Caco-2 (cell line): ENCODE measurements around the gene ARHGEF7. TPM values are rescaled to one million over a fixed set of nuclear protein-coding genes. Genes with fewer than 3 reads are reported as not detected.
A peak's percentile ranks its signal among the peaks of the same experiment; 100 is the strongest.

Experiments
- BruUV-seq: library from RNA; stranded (reverse); fragments of 400-500 nt; replicated peaks from 2 replicates; lab custom pipeline; 2021; lab: Mats Ljungman, UMichigan
- CTCF ChIA-PET: fragments of 300-600 bp; sonication (Branson Sonifier 250); formaldehyde crosslinking; loops from one replicate; lab custom pipeline; 2022; ENCODE audit warnings: antibody characterized with exemption; lab: Charles Lee
- POLR2A ChIA-PET: fragments of 300-600 bp; sonication (Branson Sonifier 250); formaldehyde crosslinking; loops from one replicate; lab custom pipeline; 2022; ENCODE audit warnings: antibody characterized with exemption; lab: Charles Lee
- DNase-seq, 2 experiments: peaks; one replicate each; pipeline versions ENCODE4 v3.0.0 to v3.0.0-alpha.2; 2020 to 2022
- H3K27me3 ChIP-seq: replicated peaks from 2 replicates; pipeline ENCODE4 v1.6.0; 2011; ENCODE audit warnings: low read length; ENCODE audit not compliant: control insufficient read depth, insufficient read depth
- H3K36me3 ChIP-seq: 2 replicates; pipeline ENCODE4 v1.5.1; 2011; ENCODE audit warnings: low read length; ENCODE audit not compliant: control insufficient read depth, insufficient read depth
- H3K4me1 ChIP-seq: fragments of 250-450 bp; sonication (Bioruptor Pico); 2 replicates; pipeline ENCODE4 v1.5.1; 2020; ENCODE audit warnings: mild to moderate bottlenecking
- H3K4me3 ChIP-seq: 2 replicates; pipeline ENCODE4 v1.5.1; 2011; ENCODE audit warnings: low read depth, mild to moderate bottlenecking, control low read depth, low read length
- H3K9me3 ChIP-seq: fragments of 250-450 bp; sonication (Bioruptor Pico); 2 replicates; pipeline ENCODE4 v1.5.1; 2020; ENCODE audit warnings: mild to moderate bottlenecking, moderate library complexity
- H3K27ac Mint-ChIP-seq: one replicate; pipeline ENCODE4 v1.8.0; 2022; ENCODE audit warnings: mixed read lengths; ENCODE audit not compliant: unreplicated experiment
- H3K27me3 Mint-ChIP-seq: one replicate; pipeline ENCODE4 v1.8.0; 2022; ENCODE audit warnings: mixed read lengths; ENCODE audit not compliant: insufficient read depth, unreplicated experiment
- H3K36me3 Mint-ChIP-seq: one replicate; pipeline ENCODE4 v1.8.0; 2022; ENCODE audit warnings: mild to moderate bottlenecking, mixed read lengths; ENCODE audit not compliant: insufficient read depth, unreplicated experiment
- H3K4me1 Mint-ChIP-seq: one replicate; pipeline ENCODE4 v1.8.0; 2022; ENCODE audit warnings: low read depth, mixed read lengths; ENCODE audit not compliant: unreplicated experiment
- H3K4me3 Mint-ChIP-seq: one replicate; pipeline ENCODE4 v1.8.0; 2022; ENCODE audit warnings: mild to moderate bottlenecking, moderate library complexity, mixed read lengths; ENCODE audit not compliant: unreplicated experiment
- H3K9me3 Mint-ChIP-seq: one replicate; pipeline ENCODE4 v1.8.0; 2022; ENCODE audit warnings: mixed read lengths; ENCODE audit not compliant: unreplicated experiment
- CTCF ChIP-seq, 2 experiments: fragments of 200-600 bp in 1 of 2; IDR thresholded peaks; 1 replicate in 1 of 2; 2 replicates in 1 of 2; pipeline versions ENCODE4 v1.5.1 to v1.8.0; 2011 to 2022; ENCODE audit warnings: antibody characterized with exemption in 1 of 2, control low read depth in 1 of 2, inconsistent platforms in 1 of 2, low read depth in 1 of 2, low read length in 1 of 2, mild to moderate bottlenecking in 1 of 2, moderate library complexity in 1 of 2; ENCODE audit not compliant: insufficient read depth in 1 of 2, severe bottlenecking in 1 of 2, unreplicated experiment in 1 of 2
- intact Hi-C: fragments of 100-400 bp; cut with micrococcal nuclease; formaldehyde crosslinking; loops from one replicate; pipeline ENCODE4 v1.10.0; 2022; ENCODE audit not compliant: unreplicated experiment
- total RNA-seq: library from RNA; stranded (reverse); gene quantifications from 2 replicates; pipeline ENCODE4 v1.2.3, GENCODE V29; 2022

Gene ARHGEF7
- total RNA-seq, 1 experiment from 2014 or later = 60.5 TPM

- Mint-ChIP-seq H3K9me3 (no peaks in the 10 kb centered on the region), H3K27me3 (no peaks in the 10 kb centered on the region), H3K4me1 (peaks cover 7% of the 10 kb centered on the region), H3K36me3 (peaks cover 42% of the 10 kb centered on the region), H3K27ac (no peak overlapping the region), H3K4me3 (no peak overlapping the region)
- ChIA-PET CTCF (no interaction called here), POLR2A (interaction anchor here (1.0 kb wide), 1 partner anchor 19 kb away, joined by 3 read pairs; no protein-coding TSS in a partner anchor)
- H3K9me3 ChIP-seq = no peaks in the 10 kb centered on the region
- no peak for TF ChIP-seq CTCF (IDR thresholded peaks at IDR 0.05; ENCODE audit: insufficient read depth in 1 of 2, low read depth in 1 of 2, low read length in 1 of 2, severe bottlenecking in 1 of 2, unreplicated experiment in 1 of 2)
- intact Hi-C loops = no loop called here
- no peak overlapping the region for H3K4me3 ChIP-seq
- H3K4me1 ChIP-seq = no peaks in the 10 kb centered on the region
- no TSS peak for BruUV-seq
- H3K36me3 ChIP-seq = peaks cover 2% of the 10 kb centered on the region; the same call in 1 of the 2 replicates
- H3K27me3 ChIP-seq = no peaks in the 10 kb centered on the region
- peak in 1 of 2 experiments; percentile 8 for DNase-seq
Measured at GRCh38 chr13:111171629-111172028, 56.5 kb downstream of the ARHGEF7 start.

- Mint-ChIP-seq H3K4me3 (no peak overlapping the region), H3K27ac (no peak overlapping the region), H3K27me3 (no peaks in the 10 kb centered on the region), H3K36me3 (peaks cover 44% of the 10 kb centered on the region), H3K4me1 (no peaks in the 10 kb centered on the region), H3K9me3 (no peaks in the 10 kb centered on the region)
- intact Hi-C loops = no loop called here
- Histone ChIP-seq H3K9me3 (no peaks in the 10 kb centered on the region), H3K4me1 (no peaks in the 10 kb centered on the region), H3K36me3 (peaks cover 2% of the 10 kb centered on the region; the same call in 1 of the 2 replicates), H3K27me3 (no peaks in the 10 kb centered on the region), H3K4me3 (no peak overlapping the region)
- CTCF ChIA-PET = no interaction called here
- BruUV-seq = no TSS peak
- no peak for DNase-seq
- POLR2A ChIA-PET = interaction anchor here (0.5 kb wide), 1 partner anchor 259 kb away, joined by 5 read pairs; the partner anchor contains the start of gene ANKRD10
- no peak for TF ChIP-seq CTCF (IDR thresholded peaks at IDR 0.05; ENCODE audit: insufficient read depth in 1 of 2, low read depth in 1 of 2, low read length in 1 of 2, severe bottlenecking in 1 of 2, unreplicated experiment in 1 of 2)
Measured at GRCh38 chr13:111174377-111175114, 59.4 kb downstream of the ARHGEF7 start.

GRCh38 chr13:111175372-111175771 is 60.3 kb downstream of the ARHGEF7 start:
- no peak overlapping the region for H3K4me3 Mint-ChIP-seq
- Histone ChIP-seq H3K9me3 (no peaks in the 10 kb centered on the region), H3K4me3 (no peak overlapping the region), H3K36me3 (peaks cover 2% of the 10 kb centered on the region; the same call in 1 of the 2 replicates), H3K27me3 (no peaks in the 10 kb centered on the region), H3K4me1 (no peaks in the 10 kb centered on the region)
- peaks cover 45% of the 10 kb centered on the region for H3K36me3 Mint-ChIP-seq
- CTCF ChIA-PET = no interaction called here
- POLR2A ChIA-PET = no interaction called here
- H3K27me3 Mint-ChIP-seq = no peaks in the 10 kb centered on the region
- intact Hi-C loops = no loop called here
- TF ChIP-seq CTCF (IDR thresholded peaks at IDR 0.05; ENCODE audit: insufficient read depth in 1 of 2, low read depth in 1 of 2, low read length in 1 of 2, severe bottlenecking in 1 of 2, unreplicated experiment in 1 of 2) = no peak
- BruUV-seq = no TSS peak
- H3K27ac Mint-ChIP-seq = no peak overlapping the region
- no peak for DNase-seq
- H3K9me3 Mint-ChIP-seq = no peaks in the 10 kb centered on the region
- no peaks in the 10 kb centered on the region for H3K4me1 Mint-ChIP-seq
